K562 (cell line): ENCODE measurements around the gene HS3ST4. TPM values are rescaled to one million over a fixed set of nuclear protein-coding genes. Genes with fewer than 3 reads are reported as not detected.

Experiments used
- ATAC-seq: fragments of 200-7000 bp; cut with Tn5 transposase; 3 replicates; pipeline ENCODE4 v1.9.1; 2020; ENCODE audit warnings: moderate library complexity
- BruUV-seq: library from RNA; stranded (reverse); fragments of 400-500 nt; replicated peaks from 2 replicates; lab custom pipeline; 2021; lab: Mats Ljungman, UMichigan
- CTCF ChIA-PET: fragments of 300-600 bp; formaldehyde crosslinking; extraction: SDS; loops from one replicate; lab custom pipeline; 2021; ENCODE audit warnings: low intra/inter-chr PET ratio; lab: Yijun Ruan, JAX
- POLR2A ChIA-PET: fragments of 300-600, 350-650 bp; sonication (Branson Sonifier 250); formaldehyde crosslinking; extraction: SDS; loops from one replicate; lab custom pipeline; 2021; ENCODE audit warnings: antibody characterized with exemption, inconsistent platforms; lab: Yijun Ruan, JAX
- DNase-seq, 4 experiments: peaks; one replicate each; pipeline versions ENCODE4 v3.0.0 to v3.0.0-alpha.2; 2011 to 2018; ENCODE audit warnings: low spot score in 3 of 4, mixed read lengths in 3 of 4; ENCODE audit errors: extremely low read depth in 1 of 4
- FAIRE-seq: peaks from 2 replicates; lab custom pipeline; 2011; peaks lifted over from hg19 to GRCh38; lab: Jason Lieb, UNC
- H2AFZ ChIP-seq: 2 replicates; pipeline ENCODE4 v1.6.0; 2011; ENCODE audit warnings: low read depth, low read length, control low read depth, inconsistent platforms
- H3K27ac ChIP-seq: fragments of 200-600 bp; 3 replicates; pipeline ENCODE4 v1.8.0; 2011; ENCODE audit warnings: low read depth, mild to moderate bottlenecking, control low read depth, inconsistent platforms, low read length, moderate library complexity, mixed read lengths; ENCODE audit errors: extremely low read depth
- H3K27me3 ChIP-seq, 2 experiments: fragments of 300-600 bp in 1 of 2; 2 replicates in 1 of 2; 3 replicates in 1 of 2; pipeline versions ENCODE4 v1.6.0 to v1.8.0; 2011; ENCODE audit warnings: inconsistent platforms in 2 of 2, low read length in 2 of 2, mild to moderate bottlenecking in 1 of 2, mixed read lengths in 1 of 2, moderate library complexity in 1 of 2; ENCODE audit not compliant: control insufficient read depth in 2 of 2, insufficient read depth in 2 of 2
- H3K36me3 ChIP-seq: fragments of 300-600 bp; 3 replicates; pipeline ENCODE4 v1.8.0; 2011; ENCODE audit warnings: mild to moderate bottlenecking, low read length, inconsistent platforms; ENCODE audit not compliant: control insufficient read depth, insufficient read depth
- H3K4me1 ChIP-seq, 2 experiments: fragments of 200-600 bp in 1 of 2; replicated peaks in 1 of 2; 2 replicates in 1 of 2; 3 replicates in 1 of 2; pipeline versions ENCODE4 v1.5.1 to v1.8.0; 2011; ENCODE audit warnings: inconsistent platforms in 2 of 2, low read length in 2 of 2, mild to moderate bottlenecking in 1 of 2, mixed read lengths in 1 of 2, moderate library complexity in 1 of 2; ENCODE audit not compliant: control insufficient read depth in 2 of 2, insufficient read depth in 2 of 2
- H3K4me2 ChIP-seq: 2 replicates; pipeline ENCODE4 v1.6.1; 2011; ENCODE audit warnings: low read length, control low read depth, inconsistent platforms, mixed read lengths; ENCODE audit not compliant: insufficient read depth
- H3K4me3 ChIP-seq: fragments of 200-600 bp; sonication (generic), shearing (Covaris generic); 2 replicates; pipeline ENCODE4 v1.5.1; 2016; ENCODE audit warnings: control low read depth, inconsistent platforms
- H3K79me2 ChIP-seq: fragments of 200-600 bp; 3 replicates; pipeline ENCODE4 v1.8.0; 2011; ENCODE audit warnings: low read length, inconsistent platforms; ENCODE audit not compliant: control insufficient read depth, insufficient read depth
- H3K9ac ChIP-seq, 2 experiments: 2 replicates each; pipeline versions ENCODE4 v1.6.0 to v1.6.1; 2011; ENCODE audit warnings: low read depth in 2 of 2, low read length in 2 of 2, control low read depth in 1 of 2, inconsistent platforms in 1 of 2, mild to moderate bottlenecking in 1 of 2, mixed read lengths in 1 of 2; ENCODE audit not compliant: insufficient read depth in 1 of 2
- H3K9me1 ChIP-seq: one replicate; pipeline ENCODE4 v1.6.0; 2011; ENCODE audit warnings: inconsistent platforms, mild to moderate bottlenecking, low read length, moderate library complexity; ENCODE audit not compliant: control insufficient read depth, insufficient read depth
- H3K9me3 ChIP-seq: replicated peaks from 2 replicates; pipeline ENCODE4 v1.5.1; 2011; ENCODE audit warnings: low read depth, low read length, inconsistent platforms; ENCODE audit not compliant: control insufficient read depth, insufficient read depth
- H4K20me1 ChIP-seq: replicated peaks from 2 replicates; pipeline ENCODE4 v1.6.1; 2011; ENCODE audit warnings: low read length, inconsistent platforms, mixed read lengths; ENCODE audit not compliant: control insufficient read depth, insufficient read depth
- BRCA1 ChIP-seq, 2 experiments: fragments of 450-650 bp in 1 of 2; sonication (generic) in 1 of 2; formaldehyde crosslinking in 1 of 2; IDR thresholded peaks; 2 replicates each; pipeline versions ENCODE4 v1.5.0 to v1.6.1; 2017 to 2020; ENCODE audit warnings: mild to moderate bottlenecking in 1 of 2, missing genetic modification reagents in 1 of 2
- CBFB ChIP-seq: sonication (generic); formaldehyde crosslinking; IDR thresholded peaks from 2 replicates; pipeline ENCODE4 v1.4.0; 2020; ENCODE audit warnings: mild to moderate bottlenecking, missing genetic modification reagents
- CREBBP ChIP-seq: IDR thresholded peaks from one replicate; pipeline ENCODE4 v1.6.1; 2012; ENCODE audit warnings: low read depth, mild to moderate bottlenecking, control low read depth, inconsistent platforms, low read length
- CTBP1 ChIP-seq: fragments of 450-650 bp; IDR thresholded peaks from 2 replicates; pipeline ENCODE4 v1.6.1; 2016; ENCODE audit warnings: borderline replicate concordance
- HNRNPL ChIP-seq: fragments of 200-400 bp; formaldehyde crosslinking; IDR thresholded peaks from 2 replicates; pipeline ENCODE4 v1.6.1; 2017; ENCODE audit warnings: low read depth, mild to moderate bottlenecking, low read length
- IFI16 ChIP-seq: fragments of 250-450 bp; sonication (Bioruptor Pico); IDR thresholded peaks from 2 replicates; pipeline ENCODE4 v2.1.2; 2022; ENCODE audit warnings: mild to moderate bottlenecking, inconsistent platforms
- NRF1 ChIP-seq, 2 experiments: fragments of 450-650 bp; IDR thresholded peaks in 1 of 2; conservative IDR thresholded peaks in 1 of 2; 2 replicates each; pipeline ENCODE4 v1.6.1; 2014; ENCODE audit warnings: mild to moderate bottlenecking in 2 of 2
- SREBF2 ChIP-seq: sonication (generic); formaldehyde crosslinking; IDR thresholded peaks from 2 replicates; pipeline ENCODE4 v1.4.0; 2020; ENCODE audit warnings: mild to moderate bottlenecking, missing genetic modification reagents
- TAF15 ChIP-seq: fragments of 200-400 bp; formaldehyde crosslinking; IDR thresholded peaks from 2 replicates; pipeline ENCODE4 v1.6.1; 2017; ENCODE audit warnings: mild to moderate bottlenecking, low read depth, low read length, moderate library complexity
- USF2 ChIP-seq: sonication (generic); formaldehyde crosslinking; IDR thresholded peaks from 2 replicates; pipeline ENCODE4 v1.5.0; 2020; ENCODE audit warnings: missing genetic modification reagents
- ZNF184 ChIP-seq: sonication (generic); formaldehyde crosslinking; IDR thresholded peaks from 2 replicates; pipeline ENCODE4 v1.5.0; 2020; ENCODE audit warnings: missing genetic modification reagents
- WGBS: fragments of 100-300 bp; shearing (Covaris generic); methylation state at CpG from one replicate; pipeline ENCODE4 v1.1.6; 2016; ENCODE audit warnings: low coverage, mixed read lengths; ENCODE audit not compliant: insufficient coverage; ENCODE audit errors: missing lambda C conversion rate; 5-methylcytosine and 5-hydroxymethylcytosine counted together
- in situ Hi-C: fragments of 300-500 bp; cut with MboI; formaldehyde crosslinking; loops from 4 replicates; pipeline ENCODE4 v1.15.0; 2018; ENCODE audit warnings: inconsistent platforms, mixed read lengths
- intact Hi-C: fragments of 100-400 bp; cut with micrococcal nuclease; formaldehyde crosslinking; loops from 2 replicates; pipeline ENCODE4 v1.14.2; 2022
- polyA plus RNA-seq, 8 experiments: library from polyadenylated mRNA; depleted of rRNA in 4 of 8; stranded (reverse) in 5 of 8; unstranded in 3 of 8; fragments of >200 nt; fragmentation: Nextera tagmentation in 2 of 8; fragmentation: Illumina TruSeq in 1 of 8; extraction: Ambion mirVana in 2 of 8; extraction: Trizol in 1 of 8; gene quantifications; 2 replicates each; pipeline versions ENCODE4 v1.2.1 to v1.2.3, GENCODE V29; 2011 to 2014; ENCODE audit warnings: inconsistent platforms in 1 of 8, missing spikeins in 1 of 8
- total RNA-seq, 7 experiments: library from RNA; depleted of rRNA in 6 of 7; stranded (reverse); fragments of >200 nt in 6 of 7; fragmentation: Illumina TruSeq in 2 of 7; extraction: Trizol in 2 of 7; gene quantifications; 2 replicates each; pipeline versions ENCODE4 v1.2.1 to v1.2.3, GENCODE V29; 2011 to 2021; ENCODE audit warnings: low replicate concordance in 1 of 7
- TF ChIP-seq, protein P1 (sequence below): fragments of 250-450 bp; sonication (Bioruptor Pico); IDR thresholded peaks from 2 replicates; pipeline ENCODE4 v1.8.0; 2021; ENCODE audit warnings: moderate library complexity, mild to moderate bottlenecking, inconsistent platforms

The HS3ST4 gene
- total and polyA plus RNA-seq, 9 of the 15 experiments (the other 6 are each of a cell fraction or from before 2014, with no cell fraction given), result not detected

- no TSS peak for BruUV-seq
- H3K9me1 ChIP-seq, result no peaks in the 10 kb centered on the region
- intact Hi-C loops (no loop called here), in situ Hi-C loops (no loop called here)
- H3K27me3 ChIP-seq, result no peaks in the 10 kb centered on the region
- no peak overlapping the region for H3K9ac ChIP-seq
- H3K4me1 ChIP-seq, result no peaks in the 10 kb centered on the region
- WGBS, result 0% methylated on average over 3 of the region's 3 CpGs
- H3K4me2 ChIP-seq, result no peak overlapping the region
- H3K36me3 ChIP-seq, result no peaks in the 10 kb centered on the region
- H3K9me3 ChIP-seq, result no peaks in the 10 kb centered on the region
- FAIRE-seq (no peak), ATAC-seq (no peak), DNase-seq (no peak)
- no peak overlapping the region for H2AFZ ChIP-seq
- H3K79me2 ChIP-seq, result no peaks in the 10 kb centered on the region
- H3K27ac ChIP-seq, result no peak overlapping the region
- ChIA-PET POLR2A (no interaction called here), CTCF (no interaction called here)
- TF ChIP-seq CBFB (CRISPR knock-in tag) (no peak), CTBP1 (no peak), ZNF184 (CRISPR knock-in tag) (no peak)
- no peak overlapping the region for H3K4me3 ChIP-seq
- no peaks in the 10 kb centered on the region for H4K20me1 ChIP-seq
Measured at GRCh38 chr16:25872369-25873070, 180.8 kb downstream of the HS3ST4 start.

DNA sequence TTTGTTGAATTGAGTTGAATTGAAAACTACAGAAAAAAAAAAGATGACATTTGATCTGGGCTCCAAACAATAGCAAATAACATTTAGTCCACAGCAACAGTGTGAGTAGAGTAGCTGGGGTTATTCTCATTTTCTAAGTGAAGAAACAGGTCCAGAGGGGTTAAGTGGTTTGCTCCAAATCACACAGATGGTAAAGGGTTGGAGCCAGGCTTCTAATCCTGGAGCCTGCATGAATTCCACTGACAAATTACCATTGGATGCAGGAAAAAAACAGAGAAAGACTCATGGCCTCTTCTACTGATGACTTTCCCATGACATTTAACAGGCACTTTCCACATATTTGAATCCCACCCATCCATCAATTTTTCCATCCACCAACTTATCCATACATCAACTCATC lies 182.4 kb downstream of the HS3ST4 start:
- no peak overlapping the region for H3K4me3 ChIP-seq
- ChIA-PET CTCF (no interaction called here), POLR2A (interaction anchor here (1.1 kb wide), 1 partner anchor 12 kb away, joined by 3 read pairs; no protein-coding TSS in a partner anchor)
- ATAC-seq (no peak), DNase-seq (no peak), FAIRE-seq (no peak)
- intact Hi-C loops, result no loop called here
- no peak overlapping the region for H3K4me2 ChIP-seq
- in situ Hi-C loops, result no loop called here
- no peaks in the 10 kb centered on the region for H3K27me3 ChIP-seq
- H3K27ac ChIP-seq, result no peak overlapping the region
- H3K36me3 ChIP-seq, result no peaks in the 10 kb centered on the region
- no peaks in the 10 kb centered on the region for H4K20me1 ChIP-seq
- H2AFZ ChIP-seq, result no peak overlapping the region
- H3K9ac ChIP-seq, result no peak overlapping the region
- TF ChIP-seq CREBBP, result no peak
- no peak for TF ChIP-seq TAF15
- TF ChIP-seq NRF1 (conservative IDR thresholded peaks at IDR 0.05 in 1 of 2, IDR thresholded peaks at IDR 0.05 in 1 of 2), result no peak
- TF ChIP-seq IFI16 (CRISPR knock-in tag), result no peak
- no peak for TF ChIP-seq USF2 (CRISPR knock-in tag)
- no peak for TF ChIP-seq BRCA1 (IDR thresholded peaks at IDR 0.05)
- TF ChIP-seq BRCA1 (CRISPR knock-in tag; IDR thresholded peaks at IDR 0.05), result no peak
- TF ChIP-seq, protein P1, sequence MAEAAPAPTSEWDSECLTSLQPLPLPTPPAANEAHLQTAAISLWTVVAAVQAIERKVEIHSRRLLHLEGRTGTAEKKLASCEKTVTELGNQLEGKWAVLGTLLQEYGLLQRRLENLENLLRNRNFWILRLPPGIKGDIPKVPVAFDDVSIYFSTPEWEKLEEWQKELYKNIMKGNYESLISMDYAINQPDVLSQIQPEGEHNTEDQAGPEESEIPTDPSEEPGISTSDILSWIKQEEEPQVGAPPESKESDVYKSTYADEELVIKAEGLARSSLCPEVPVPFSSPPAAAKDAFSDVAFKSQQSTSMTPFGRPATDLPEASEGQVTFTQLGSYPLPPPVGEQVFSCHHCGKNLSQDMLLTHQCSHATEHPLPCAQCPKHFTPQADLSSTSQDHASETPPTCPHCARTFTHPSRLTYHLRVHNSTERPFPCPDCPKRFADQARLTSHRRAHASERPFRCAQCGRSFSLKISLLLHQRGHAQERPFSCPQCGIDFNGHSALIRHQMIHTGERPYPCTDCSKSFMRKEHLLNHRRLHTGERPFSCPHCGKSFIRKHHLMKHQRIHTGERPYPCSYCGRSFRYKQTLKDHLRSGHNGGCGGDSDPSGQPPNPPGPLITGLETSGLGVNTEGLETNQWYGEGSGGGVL (CRISPR knock-in tag), result no peak
- no peak for TF ChIP-seq HNRNPL
- TF ChIP-seq SREBF2 (CRISPR knock-in tag), result no peak
- H3K9me3 ChIP-seq, result no peaks in the 10 kb centered on the region
- H3K4me1 ChIP-seq, result no peaks in the 10 kb centered on the region
- peaks cover 2% of the 10 kb centered on the region for H3K9me1 ChIP-seq
- no TSS peak for BruUV-seq
- H3K79me2 ChIP-seq, result no peaks in the 10 kb centered on the region
